ENCODE data around the gene MED27. TPM values are rescaled to one million over a fixed set of nuclear protein-coding genes. Genes with fewer than 3 reads are reported as not detected.

Gene MED27
- total RNA-seq, 1 experiment from 2014 or later: 30.4 TPM

GRCh38 chr9:131834721-131835120 lies 244.9 kb downstream of the MED27 start:
- no peaks in the 10 kb centered on the region for H3K27me3 ChIP-seq (replicated peaks; ENCODE audit: control insufficient read depth, insufficient read depth, low read length)
- no peaks in the 10 kb centered on the region for H3K4me1 Mint-ChIP-seq (ENCODE audit: low read depth, unreplicated experiment)
- TF ChIP-seq CTCF (IDR thresholded peaks at IDR 0.05; ENCODE audit: insufficient read depth in 1 of 2, low read depth in 1 of 2, low read length in 1 of 2, severe bottlenecking in 1 of 2, unreplicated experiment in 1 of 2): no peak
- H3K36me3 Mint-ChIP-seq (ENCODE audit: insufficient read depth, unreplicated experiment): no peaks in the 10 kb centered on the region
- no peak overlapping the region for H3K4me3 Mint-ChIP-seq (ENCODE audit: unreplicated experiment)
- no peak overlapping the region for H3K27ac Mint-ChIP-seq (ENCODE audit: unreplicated experiment)
- POLR2A ChIA-PET: no interaction called here
- no peaks in the 10 kb centered on the region for H3K9me3 Mint-ChIP-seq (ENCODE audit: unreplicated experiment)
- no peaks in the 10 kb centered on the region for H3K27me3 Mint-ChIP-seq (ENCODE audit: insufficient read depth, unreplicated experiment)
- no TSS peak for BruUV-seq (replicated peaks)
- no peaks in the 10 kb centered on the region for H3K36me3 ChIP-seq (ENCODE audit: control insufficient read depth, insufficient read depth, low read length)
- intact Hi-C loops (cut with micrococcal nuclease; ENCODE audit: unreplicated experiment): no loop called here
- no peak overlapping the region for H3K4me3 ChIP-seq (ENCODE audit: low read depth, low read length)
- no peaks in the 10 kb centered on the region for H3K4me1 ChIP-seq
- CTCF ChIA-PET: no interaction called here
- H3K9me3 ChIP-seq: no peaks in the 10 kb centered on the region
- no peak for DNase-seq

GRCh38 chr9:131833906-131834305 lies 245.8 kb downstream of the MED27 start:
- BruUV-seq (replicated peaks): no TSS peak
- CTCF ChIA-PET: no interaction called here
- TF ChIP-seq CTCF (IDR thresholded peaks at IDR 0.05; ENCODE audit: insufficient read depth in 1 of 2, low read depth in 1 of 2, low read length in 1 of 2, severe bottlenecking in 1 of 2, unreplicated experiment in 1 of 2): no peak
- Mint-ChIP-seq H3K4me3 (ENCODE audit: unreplicated experiment) (no peak overlapping the region), H3K27ac (ENCODE audit: unreplicated experiment) (no peak overlapping the region), H3K4me1 (ENCODE audit: low read depth, unreplicated experiment) (no peaks in the 10 kb centered on the region), H3K27me3 (ENCODE audit: insufficient read depth, unreplicated experiment) (no peaks in the 10 kb centered on the region), H3K9me3 (ENCODE audit: unreplicated experiment) (no peaks in the 10 kb centered on the region), H3K36me3 (ENCODE audit: insufficient read depth, unreplicated experiment) (no peaks in the 10 kb centered on the region)
- no peaks in the 10 kb centered on the region for H3K36me3 ChIP-seq (ENCODE audit: control insufficient read depth, insufficient read depth, low read length)
- H3K4me3 ChIP-seq (ENCODE audit: low read depth, low read length): no peak overlapping the region
- H3K9me3 ChIP-seq: no peaks in the 10 kb centered on the region
- no peak for DNase-seq
- intact Hi-C loops (cut with micrococcal nuclease; ENCODE audit: unreplicated experiment): no loop called here
- no peaks in the 10 kb centered on the region for H3K27me3 ChIP-seq (replicated peaks; ENCODE audit: control insufficient read depth, insufficient read depth, low read length)
- no peaks in the 10 kb centered on the region for H3K4me1 ChIP-seq
- POLR2A ChIA-PET: no interaction called here

GRCh38 chr9:131833083-131833482 lies 246.6 kb downstream of the MED27 start:
- ChIA-PET CTCF (no interaction called here), POLR2A (no interaction called here)
- Mint-ChIP-seq H3K27ac (ENCODE audit: unreplicated experiment) (no peak overlapping the region), H3K36me3 (ENCODE audit: insufficient read depth, unreplicated experiment) (no peaks in the 10 kb centered on the region), H3K4me3 (ENCODE audit: unreplicated experiment) (no peak overlapping the region), H3K9me3 (ENCODE audit: unreplicated experiment) (no peaks in the 10 kb centered on the region), H3K27me3 (ENCODE audit: insufficient read depth, unreplicated experiment) (peaks cover 3% of the 10 kb centered on the region), H3K4me1 (ENCODE audit: low read depth, unreplicated experiment) (no peaks in the 10 kb centered on the region)
- H3K4me1 ChIP-seq: no peaks in the 10 kb centered on the region
- DNase-seq: no peak
- H3K4me3 ChIP-seq (ENCODE audit: low read depth, low read length): no peak overlapping the region
- H3K9me3 ChIP-seq: no peaks in the 10 kb centered on the region
- no peaks in the 10 kb centered on the region for H3K27me3 ChIP-seq (replicated peaks; ENCODE audit: control insufficient read depth, insufficient read depth, low read length)
- TF ChIP-seq CTCF (IDR thresholded peaks at IDR 0.05; ENCODE audit: insufficient read depth in 1 of 2, low read depth in 1 of 2, low read length in 1 of 2, severe bottlenecking in 1 of 2, unreplicated experiment in 1 of 2): no peak
- H3K36me3 ChIP-seq (ENCODE audit: control insufficient read depth, insufficient read depth, low read length): no peaks in the 10 kb centered on the region
- BruUV-seq (replicated peaks): no TSS peak
- intact Hi-C loops (cut with micrococcal nuclease; ENCODE audit: unreplicated experiment): no loop called here
